Fibroblast of gingiva (primary cell): ENCODE measurements around the gene UPK3B.
"Not testable (repeated sequence)": the region's sequence is repeated elsewhere in the genome, so short reads cannot be mapped to it uniquely, and the experiment has no call there.

Experiments used
- DNase-seq: peaks from one replicate; pipeline ENCODE4 v3.0.0-alpha.2; 2011; ENCODE audit warnings: low read depth

The UPK3B gene

GRCh38 chr7:76492139-76492538, 18.2 kb upstream of the UPK3B start:
- DNase-seq = not testable (repeated sequence)

DNA sequence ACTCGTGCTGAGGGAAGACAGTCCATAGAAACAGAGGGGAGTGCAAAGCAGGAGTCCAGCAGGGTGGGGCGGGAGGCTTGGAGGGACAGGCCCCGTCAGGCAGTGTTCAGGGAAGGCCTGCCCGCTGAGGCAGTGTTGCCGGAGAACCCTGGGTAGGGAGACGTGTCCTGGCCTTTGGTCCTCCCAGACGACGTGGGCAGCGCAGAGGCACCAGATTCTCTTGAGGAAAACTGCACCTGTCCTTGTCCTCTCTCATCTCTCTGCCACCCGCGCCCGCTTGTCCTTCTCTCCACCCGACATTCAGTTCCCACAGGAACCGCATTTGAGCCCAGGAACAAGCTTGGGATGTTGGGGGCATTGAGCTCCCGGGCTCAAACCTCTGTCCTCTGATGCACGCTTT, 14.6 kb upstream of the UPK3B start:
- not testable (repeated sequence) for DNase-seq

GRCh38 chr7:76497918-76498582, 12.3 kb upstream of the UPK3B start:
- DNase-seq = not testable (repeated sequence)

- not testable (repeated sequence) for DNase-seq
Observed at GRCh38 chr7:76498583-76499200, 11.7 kb upstream of the UPK3B start.

- not testable (repeated sequence) for DNase-seq
Observed at GRCh38 chr7:76499201-76499923, 11.0 kb upstream of the UPK3B start.

DNA sequence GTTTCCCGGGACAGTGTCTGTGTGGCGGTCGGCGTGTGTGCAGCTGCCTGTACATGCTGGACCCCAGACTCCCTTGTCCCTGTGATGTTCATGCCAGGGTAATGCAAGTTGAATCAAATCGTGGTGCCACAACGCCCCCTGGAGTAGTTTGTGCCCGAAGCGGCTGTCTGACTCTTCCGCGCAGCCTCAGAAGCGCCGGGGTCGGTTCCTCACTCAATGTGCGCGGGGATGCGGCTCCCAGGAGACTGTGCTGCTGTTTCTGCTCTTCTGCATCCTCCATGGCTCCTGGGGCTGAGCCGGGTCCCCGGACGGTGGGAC, 10.5 kb upstream of the UPK3B start:
- not testable (repeated sequence) for DNase-seq

DNA sequence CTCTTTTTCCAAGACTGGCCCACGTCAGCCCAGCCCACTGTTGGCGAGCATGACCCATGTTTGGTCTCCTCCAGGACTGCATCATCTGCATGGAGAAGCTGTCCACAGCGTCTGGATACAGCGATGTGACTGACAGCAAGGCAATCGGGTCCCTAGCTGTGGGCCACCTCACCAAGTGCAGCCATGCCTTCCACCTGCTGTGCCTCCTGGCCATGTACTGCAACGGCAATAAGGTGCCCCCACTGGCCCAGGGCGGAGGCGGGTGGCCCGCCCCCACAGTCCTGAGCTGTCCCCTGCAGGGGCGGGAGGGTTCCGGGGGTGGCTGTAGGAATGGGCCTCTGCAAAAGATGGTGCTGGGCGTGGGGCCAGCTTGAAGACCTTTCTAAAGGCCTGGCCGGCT, 8.1 kb upstream of the UPK3B start:
- DNase-seq = not testable (repeated sequence)

- not testable (repeated sequence) for DNase-seq
Observed at GRCh38 chr7:76502836-76503235, 7.5 kb upstream of the UPK3B start.

DNA sequence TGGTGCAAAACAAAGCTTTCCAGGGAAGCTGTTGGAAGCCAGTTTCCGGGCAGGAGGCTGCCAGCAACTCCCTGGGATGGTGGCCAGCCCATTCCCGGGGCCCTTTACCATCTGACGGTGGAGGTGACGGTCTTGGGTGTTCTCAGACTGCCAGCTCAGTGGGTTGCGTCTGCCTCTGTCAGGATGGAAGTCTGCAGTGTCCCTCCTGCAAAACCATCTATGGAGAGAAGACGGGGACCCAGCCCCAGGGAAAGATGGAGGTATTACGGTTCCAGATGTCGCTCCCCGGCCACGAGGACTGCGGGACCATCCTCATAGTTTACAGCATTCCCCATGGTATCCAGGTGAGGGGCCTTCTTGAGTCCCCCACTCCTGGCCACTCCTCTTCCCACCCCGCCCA, 7.1 kb upstream of the UPK3B start:
- not testable (repeated sequence) for DNase-seq

- not testable (repeated sequence) for DNase-seq
Observed at GRCh38 chr7:76504351-76505167, 5.8 kb upstream of the UPK3B start.

- no peak for DNase-seq
Observed at GRCh38 chr7:76505168-76506080, 4.9 kb upstream of the UPK3B start.

DNA sequence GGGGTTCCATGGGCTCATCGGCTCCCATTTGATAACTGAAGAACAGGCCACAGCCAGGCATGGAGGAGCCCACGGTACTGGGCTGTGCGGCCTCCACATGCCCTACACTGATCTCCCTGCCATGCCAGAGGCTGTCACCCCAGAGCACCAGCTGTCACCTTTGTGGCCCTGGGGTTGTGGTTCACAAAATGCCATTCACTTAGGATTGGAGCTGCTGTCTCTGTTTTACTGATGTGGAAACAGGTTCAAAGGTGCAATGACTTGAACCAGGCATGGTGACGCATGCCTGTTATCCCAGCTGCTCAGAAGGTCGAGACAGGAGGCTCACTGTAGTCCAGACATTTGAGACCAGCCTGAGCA, 4.3 kb upstream of the UPK3B start:
- no peak for DNase-seq

GRCh38 chr7:76506643-76507042, 3.7 kb upstream of the UPK3B start:
- not testable (repeated sequence) for DNase-seq

GRCh38 chr7:76507723-76508406, 2.5 kb upstream of the UPK3B start:
- DNase-seq = peak; percentile 12

GRCh38 chr7:76511200-76511910, 1.0 kb downstream of the UPK3B start:
- not testable (repeated sequence) for DNase-seq

DNA sequence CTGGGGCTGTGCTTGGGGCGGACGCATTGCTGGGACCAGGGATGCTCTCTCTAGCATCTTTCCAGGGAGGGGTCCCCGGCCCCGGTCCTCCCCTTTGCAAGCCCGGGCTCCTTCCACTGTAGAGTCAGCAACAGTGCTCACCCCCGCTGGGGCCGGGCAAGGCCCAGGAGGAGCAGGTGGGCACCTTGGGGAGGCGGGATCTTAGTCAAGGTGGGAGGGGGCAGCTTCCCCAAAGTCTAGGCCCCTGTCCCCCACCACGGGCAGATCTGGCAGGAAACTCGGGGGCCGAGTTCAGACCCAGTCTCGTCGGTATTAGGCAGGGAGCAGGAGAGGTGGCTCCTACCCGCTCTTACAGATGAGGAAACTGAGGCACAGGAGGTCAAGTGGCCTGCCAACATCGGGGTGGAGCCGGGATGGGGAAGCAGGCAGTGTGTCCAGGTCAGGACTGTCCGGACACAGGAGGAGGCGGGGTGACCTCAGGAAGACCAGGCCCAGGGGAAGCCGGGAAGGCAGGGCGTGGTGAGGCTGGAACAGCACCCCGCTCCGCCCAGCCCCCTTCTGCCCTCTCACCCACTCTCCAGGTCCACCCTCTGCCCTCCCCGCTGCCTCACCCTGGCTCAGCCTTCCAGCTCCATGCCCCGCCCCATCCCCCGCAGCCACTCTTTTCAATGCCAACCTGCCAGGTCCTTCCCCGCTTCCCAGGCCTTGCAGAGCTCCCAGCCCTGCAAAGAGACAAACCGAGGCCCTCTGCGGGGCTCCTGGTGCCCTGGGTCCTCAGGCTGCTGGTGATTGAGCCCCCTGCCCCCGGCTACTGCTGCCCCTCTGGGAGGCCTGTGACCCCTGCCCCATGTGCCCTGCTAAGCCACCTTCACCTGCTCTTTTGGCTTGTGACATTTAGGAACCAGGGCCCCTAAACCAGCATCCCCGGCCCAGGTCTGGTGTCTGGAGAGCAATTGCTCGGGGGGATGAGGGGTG, 1.8 kb downstream of the UPK3B start:
- DNase-seq = not testable (repeated sequence)

GRCh38 chr7:76512941-76513816, 2.8 kb downstream of the UPK3B start:
- DNase-seq = no peak
